ENCODE measurements around the gene MRC2. TPM values are rescaled to one million over a fixed set of nuclear protein-coding genes. Genes with fewer than 3 reads are reported as not detected.

MRC2 gene
- polyA plus RNA-seq, 3 donors, result 0.04 TPM; not detected in 2

GRCh38 chr17:62681939-62682381 is 54.5 kb downstream of the MRC2 start:
- no peak overlapping the region for H3K9ac ChIP-seq (ENCODE audit: insufficient read depth, low read length, poor library complexity, severe bottlenecking)
- peaks cover 0 to 3% (median 0%) of the 10 kb centered on the region in 7 donors for H3K9me3 Mint-ChIP-seq
- no peak overlapping the region for H2AFZ ChIP-seq (ENCODE audit: insufficient read depth, low read depth, low read length, poor library complexity, severe bottlenecking)
- H3K27ac ChIP-seq (ENCODE audit: low read depth in 1 of 2, low read length in 2 of 2), result no peak overlapping the region
- H3K36me3 ChIP-seq (replicated peaks in 1 of 2; ENCODE audit: control insufficient read depth in 1 of 2, insufficient read depth in 2 of 2, low read length in 2 of 2), result no peaks in the 10 kb centered on the region
- H3K79me2 ChIP-seq (ENCODE audit: insufficient read depth, low read length), result no peaks in the 10 kb centered on the region
- no peaks in the 10 kb centered on the region for H3K36me3 Mint-ChIP-seq
- DNase-seq, result no peak
- no peak overlapping the region for H3K27ac Mint-ChIP-seq
- H3K4me3 Mint-ChIP-seq, result no peak overlapping the region
- WGBS (ENCODE audit: insufficient coverage), result 100% methylated on average over 4 of the region's 8 CpGs
- no peaks in the 10 kb centered on the region for H3K4me1 Mint-ChIP-seq
- H3K4me2 ChIP-seq (replicated peaks; ENCODE audit: extremely low read depth, low read length, poor library complexity, severe bottlenecking), result no peak overlapping the region
- no peaks in the 10 kb centered on the region for H3K9me3 ChIP-seq (replicated peaks in 1 of 2; ENCODE audit: control insufficient read depth in 1 of 2, insufficient read depth in 1 of 2, low read length in 2 of 2)
- H3K4me1 ChIP-seq (ENCODE audit: control insufficient read depth in 1 of 2, insufficient read depth in 2 of 2, low read length in 2 of 2), result no peaks in the 10 kb centered on the region
- TF ChIP-seq, protein P1, sequence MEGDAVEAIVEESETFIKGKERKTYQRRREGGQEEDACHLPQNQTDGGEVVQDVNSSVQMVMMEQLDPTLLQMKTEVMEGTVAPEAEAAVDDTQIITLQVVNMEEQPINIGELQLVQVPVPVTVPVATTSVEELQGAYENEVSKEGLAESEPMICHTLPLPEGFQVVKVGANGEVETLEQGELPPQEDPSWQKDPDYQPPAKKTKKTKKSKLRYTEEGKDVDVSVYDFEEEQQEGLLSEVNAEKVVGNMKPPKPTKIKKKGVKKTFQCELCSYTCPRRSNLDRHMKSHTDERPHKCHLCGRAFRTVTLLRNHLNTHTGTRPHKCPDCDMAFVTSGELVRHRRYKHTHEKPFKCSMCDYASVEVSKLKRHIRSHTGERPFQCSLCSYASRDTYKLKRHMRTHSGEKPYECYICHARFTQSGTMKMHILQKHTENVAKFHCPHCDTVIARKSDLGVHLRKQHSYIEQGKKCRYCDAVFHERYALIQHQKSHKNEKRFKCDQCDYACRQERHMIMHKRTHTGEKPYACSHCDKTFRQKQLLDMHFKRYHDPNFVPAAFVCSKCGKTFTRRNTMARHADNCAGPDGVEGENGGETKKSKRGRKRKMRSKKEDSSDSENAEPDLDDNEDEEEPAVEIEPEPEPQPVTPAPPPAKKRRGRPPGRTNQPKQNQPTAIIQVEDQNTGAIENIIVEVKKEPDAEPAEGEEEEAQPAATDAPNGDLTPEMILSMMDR (IDR thresholded peaks at IDR 0.05), result no peak
- H4K20me1 ChIP-seq (ENCODE audit: insufficient read depth, low read length), result no peaks in the 10 kb centered on the region
- no peak overlapping the region for H3K4me3 ChIP-seq (replicated peaks in 1 of 3; ENCODE audit: low read depth in 2 of 3, low read length in 3 of 3)
- H3K27me3 ChIP-seq (ENCODE audit: control insufficient read depth in 2 of 2, insufficient read depth in 2 of 2, low read length in 2 of 2), result no peaks in the 10 kb centered on the region
- H3K27me3 Mint-ChIP-seq (ENCODE audit: low read depth in 3 of 3), result no peaks in the 10 kb centered on the region
- intact Hi-C loops (cut with micrococcal nuclease), result no loop called here

- H3K27me3 ChIP-seq (ENCODE audit: control insufficient read depth in 2 of 2, insufficient read depth in 2 of 2, low read length in 2 of 2), result no peaks in the 10 kb centered on the region
- Mint-ChIP-seq H3K36me3 (no peaks in the 10 kb centered on the region), H3K27ac (no peak overlapping the region), H3K4me1 (no peaks in the 10 kb centered on the region), H3K4me3 (no peak overlapping the region), H3K9me3 (peaks cover 0 to 3% (median 0%) of the 10 kb centered on the region in 7 donors), H3K27me3 (ENCODE audit: low read depth in 3 of 3) (no peaks in the 10 kb centered on the region)
- WGBS (ENCODE audit: insufficient coverage), result 100% methylated on average over 1 of the region's 4 CpGs
- no peak overlapping the region for H2AFZ ChIP-seq (ENCODE audit: insufficient read depth, low read depth, low read length, poor library complexity, severe bottlenecking)
- no peaks in the 10 kb centered on the region for H3K79me2 ChIP-seq (ENCODE audit: insufficient read depth, low read length)
- no peaks in the 10 kb centered on the region for H3K4me1 ChIP-seq (ENCODE audit: control insufficient read depth in 1 of 2, insufficient read depth in 2 of 2, low read length in 2 of 2)
- intact Hi-C loops (cut with micrococcal nuclease), result no loop called here
- no peaks in the 10 kb centered on the region for H4K20me1 ChIP-seq (ENCODE audit: insufficient read depth, low read length)
- DNase-seq, result no peak
- H3K4me2 ChIP-seq (replicated peaks; ENCODE audit: extremely low read depth, low read length, poor library complexity, severe bottlenecking), result no peak overlapping the region
- H3K27ac ChIP-seq (ENCODE audit: low read depth in 1 of 2, low read length in 2 of 2), result no peak overlapping the region
- no peak overlapping the region for H3K4me3 ChIP-seq (replicated peaks in 1 of 3; ENCODE audit: low read depth in 2 of 3, low read length in 3 of 3)
- H3K9ac ChIP-seq (ENCODE audit: insufficient read depth, low read length, poor library complexity, severe bottlenecking), result no peak overlapping the region
- no peaks in the 10 kb centered on the region for H3K36me3 ChIP-seq (replicated peaks in 1 of 2; ENCODE audit: control insufficient read depth in 1 of 2, insufficient read depth in 2 of 2, low read length in 2 of 2)
- TF ChIP-seq, protein P1 (IDR thresholded peaks at IDR 0.05), result no peak
- no peaks in the 10 kb centered on the region for H3K9me3 ChIP-seq (replicated peaks in 1 of 2; ENCODE audit: control insufficient read depth in 1 of 2, insufficient read depth in 1 of 2, low read length in 2 of 2)
Observed at GRCh38 chr17:62684179-62684578, 56.7 kb downstream of the MRC2 start.
